ENCODE results near the gene COL5A3. TPM values are rescaled to one million over a fixed set of nuclear protein-coding genes. Genes with fewer than 3 reads are reported as not detected.

The COL5A3 gene
- polyA plus RNA-seq, 1 donor from 2014 or later, result 0.11 TPM

DNA sequence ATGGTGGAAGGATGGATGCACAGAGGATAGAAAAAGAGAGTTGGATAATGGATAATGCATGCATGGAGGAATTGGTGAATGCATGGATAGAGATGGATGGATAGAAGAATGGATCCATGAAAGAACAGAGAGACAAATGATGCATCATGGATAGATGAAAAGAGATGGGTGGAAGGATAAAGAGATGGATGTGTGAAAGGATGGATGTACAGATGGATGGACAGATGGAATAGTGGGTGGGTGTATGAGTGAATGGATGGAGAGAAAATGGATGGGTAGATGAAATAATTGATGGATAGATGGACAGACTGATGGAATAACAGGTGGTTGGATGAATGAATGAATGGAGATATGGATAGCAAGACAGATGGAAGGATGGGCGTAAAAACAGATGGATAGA is 99.7 kb downstream of the COL5A3 start:
- peaks cover 31% of the 10 kb centered on the region for H4K20me1 ChIP-seq (ENCODE audit: insufficient read depth)
- H3K27me3 ChIP-seq (ENCODE audit: insufficient read depth, low read depth, low read length), result peaks cover 22% of the 10 kb centered on the region
- H3K36me3 ChIP-seq (ENCODE audit: insufficient read depth, low read length), result no peaks in the 10 kb centered on the region
- no peak overlapping the region for H3K9ac ChIP-seq (ENCODE audit: low read length)
- H3K9me2 ChIP-seq (ENCODE audit: insufficient read depth, low read length), result no peaks in the 10 kb centered on the region
- no peak overlapping the region for H3K4me3 ChIP-seq (ENCODE audit: low read length)
- TF ChIP-seq MXI1 (conservative IDR thresholded peaks at IDR 0.05; ENCODE audit: poor library complexity, severe bottlenecking) (no peak), EP300 (conservative IDR thresholded peaks at IDR 0.05; ENCODE audit: poor library complexity, severe bottlenecking) (no peak), TAF1 (IDR thresholded peaks at IDR 0.05; ENCODE audit: low read depth) (no peak), SMC3 (conservative IDR thresholded peaks at IDR 0.05; ENCODE audit: poor library complexity) (no peak), POLR2AphosphoS5 (IDR thresholded peaks at IDR 0.05) (no peak), EZH2 (IDR thresholded peaks at IDR 0.05; ENCODE audit: borderline replicate concordance, insufficient read depth, low read length, poor library complexity, severe bottlenecking) (no peak)
- H3K27ac ChIP-seq (ENCODE audit: low read length), result no peak overlapping the region
- no peak overlapping the region for H3K4me2 ChIP-seq (ENCODE audit: low read length)
- H3K9me3 ChIP-seq (ENCODE audit: low read length), result no peaks in the 10 kb centered on the region
- H3K79me2 ChIP-seq (replicated peaks; ENCODE audit: insufficient read depth, low read length), result no peaks in the 10 kb centered on the region
- no peak overlapping the region for H2AFZ ChIP-seq (ENCODE audit: low read depth, low read length)
- H3F3A ChIP-seq (ENCODE audit: insufficient read depth, low read length, poor library complexity, severe bottlenecking), result no peaks in the 10 kb centered on the region

Small RNA genes lying within 50 kb of the gene (small RNA-seq; reads per million reads assigned to genes)
- gene MIR5589, result 0 reads per million in 3 experiments

Other genes with a start within 250 kb of the COL5A3 start
- gene ZNF846, start 241.8 kb downstream of the COL5A3 start, polyA plus RNA-seq, result 7.4 and 10.0 TPM in 2 replicates
- gene FBXL12, start 191.4 kb downstream of the COL5A3 start, polyA plus RNA-seq, result 31.5 and 31.9 TPM in 2 replicates
- 1,308 and 1,364 TPM in 2 replicates for gene UBL5, start 182.6 kb downstream of the COL5A3 start, polyA plus RNA-seq
- gene PIN1, start 175.2 kb downstream of the COL5A3 start, polyA plus RNA-seq, result 268 and 288 TPM in 2 replicates
- gene OLFM2, start 74.0 kb downstream of the COL5A3 start, polyA plus RNA-seq, result 68.6 and 75.7 TPM in 2 replicates
- gene RDH8, start 3.0 kb upstream of the COL5A3 start, polyA plus RNA-seq, result not detected in 2 replicates
- 0.66 and 1.2 TPM in 2 replicates for gene SHFL, start 75.8 kb upstream of the COL5A3 start, polyA plus RNA-seq
- not detected in 2 replicates for gene ANGPTL6, start 92.2 kb upstream of the COL5A3 start, polyA plus RNA-seq
- 13.9 and 15.1 TPM in 2 replicates for gene PPAN, start 95.9 kb upstream of the COL5A3 start, polyA plus RNA-seq
- gene P2RY11, start 101.2 kb upstream of the COL5A3 start, polyA plus RNA-seq, result 5.4 and 7.6 TPM in 2 replicates
- 227 and 241 TPM in 2 replicates for gene EIF3G, start 109.4 kb upstream of the COL5A3 start, polyA plus RNA-seq
- 41.2 and 58.4 TPM in 2 replicates for gene DNMT1, start 184.4 kb upstream of the COL5A3 start, polyA plus RNA-seq
- gene S1PR2, start 220.8 kb upstream of the COL5A3 start, polyA plus RNA-seq, result 6.7 and 7.5 TPM in 2 replicates
- 27.1 and 27.2 TPM in 2 replicates for gene MRPL4, start 241.7 kb upstream of the COL5A3 start, polyA plus RNA-seq

All from neural cell (in vitro differentiated cells).